Measurements from ENCODE around the gene SCRN2.

GRCh38 chr17:47813077-47813476, 28.0 kb downstream of the SCRN2 start:
- TF ChIP-seq, protein P1, sequence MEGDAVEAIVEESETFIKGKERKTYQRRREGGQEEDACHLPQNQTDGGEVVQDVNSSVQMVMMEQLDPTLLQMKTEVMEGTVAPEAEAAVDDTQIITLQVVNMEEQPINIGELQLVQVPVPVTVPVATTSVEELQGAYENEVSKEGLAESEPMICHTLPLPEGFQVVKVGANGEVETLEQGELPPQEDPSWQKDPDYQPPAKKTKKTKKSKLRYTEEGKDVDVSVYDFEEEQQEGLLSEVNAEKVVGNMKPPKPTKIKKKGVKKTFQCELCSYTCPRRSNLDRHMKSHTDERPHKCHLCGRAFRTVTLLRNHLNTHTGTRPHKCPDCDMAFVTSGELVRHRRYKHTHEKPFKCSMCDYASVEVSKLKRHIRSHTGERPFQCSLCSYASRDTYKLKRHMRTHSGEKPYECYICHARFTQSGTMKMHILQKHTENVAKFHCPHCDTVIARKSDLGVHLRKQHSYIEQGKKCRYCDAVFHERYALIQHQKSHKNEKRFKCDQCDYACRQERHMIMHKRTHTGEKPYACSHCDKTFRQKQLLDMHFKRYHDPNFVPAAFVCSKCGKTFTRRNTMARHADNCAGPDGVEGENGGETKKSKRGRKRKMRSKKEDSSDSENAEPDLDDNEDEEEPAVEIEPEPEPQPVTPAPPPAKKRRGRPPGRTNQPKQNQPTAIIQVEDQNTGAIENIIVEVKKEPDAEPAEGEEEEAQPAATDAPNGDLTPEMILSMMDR (IDR thresholded peaks at IDR 0.05), result no peak
- TF ChIP-seq POLR2A (IDR thresholded peaks at IDR 0.05), result no peak
